Lower leg skin (tissue), 3 donors: Measurements from ENCODE around the gene PLXNC1.
A peak's percentile ranks its signal among the peaks of the same experiment; 100 is the strongest.

Experiments used
- CTCF ChIP-seq, 3 donors: fragments of 450-650 bp; IDR thresholded peaks; one replicate each; pipeline ENCODE4 v1.5.1; 2016; ENCODE audit warnings: antibody characterized with exemption in 3 of 3, mild to moderate bottlenecking in 3 of 3, moderate library complexity in 2 of 3
- POLR2A ChIP-seq, 2 donors: fragments of 450-650 bp; IDR thresholded peaks; one replicate each; pipeline ENCODE4 v1.6.1; 2016 to 2017; ENCODE audit warnings: antibody characterized with exemption in 2 of 2, mild to moderate bottlenecking in 1 of 2, moderate library complexity in 1 of 2

- TF ChIP-seq POLR2A (IDR thresholded peaks at IDR 0.05), result no peak
- TF ChIP-seq CTCF (IDR thresholded peaks at IDR 0.05), result peak in 1 of 3 donors; percentile 42
Observed at GRCh38 chr12:94101738-94102660, 46.4 kb upstream of the PLXNC1 start.
